GM19468 (cell line): ENCODE results near the gene RNF145.
"Not testable (repeated sequence)": the region's sequence is repeated elsewhere in the genome, so short reads cannot be mapped to it uniquely, and the experiment has no call there.

Experiments
- ATAC-seq: cut with Tn5 transposase; IDR thresholded peaks from one replicate; pipeline ENCODE4 v1.9.1; 2021; ENCODE audit warnings: mild to moderate bottlenecking, moderate library complexity, moderate number of reproducible peaks; ENCODE audit not compliant: unreplicated experiment; ENCODE audit errors: extremely low read depth

RNF145 gene

GRCh38 chr5:159163027-159163700, 46.2 kb downstream of the RNF145 start:
- no peak for ATAC-seq

GRCh38 chr5:159161361-159162214, 47.8 kb downstream of the RNF145 start:
- ATAC-seq, result no peak

GRCh38 chr5:159158553-159159091, 50.7 kb downstream of the RNF145 start:
- ATAC-seq, result not testable (repeated sequence)

GRCh38 chr5:159157552-159157951, 51.8 kb downstream of the RNF145 start:
- no peak for ATAC-seq

GRCh38 chr5:159156426-159157238, 52.7 kb downstream of the RNF145 start:
- ATAC-seq, result no peak

- no peak for ATAC-seq
Observed at GRCh38 chr5:159155960-159156359, 53.4 kb downstream of the RNF145 start.

GRCh38 chr5:159152876-159153275, 56.5 kb downstream of the RNF145 start:
- ATAC-seq, result no peak

- ATAC-seq, result no peak
Observed at GRCh38 chr5:159149085-159149484, 60.3 kb downstream of the RNF145 start.

GRCh38 chr5:159147976-159148375, 61.4 kb downstream of the RNF145 start:
- no peak for ATAC-seq

GRCh38 chr5:159146839-159147238, 62.5 kb downstream of the RNF145 start:
- ATAC-seq, result no peak

- not testable (repeated sequence) for ATAC-seq
Observed at GRCh38 chr5:159145160-159145559, 64.2 kb downstream of the RNF145 start.

GRCh38 chr5:159139802-159140201, 69.6 kb downstream of the RNF145 start:
- no peak for ATAC-seq

- ATAC-seq, result no peak
Observed at GRCh38 chr5:159135896-159136531, 73.3 kb downstream of the RNF145 start.

GRCh38 chr5:159133041-159133741, 76.2 kb downstream of the RNF145 start:
- ATAC-seq, result no peak

- no peak for ATAC-seq
Observed at GRCh38 chr5:159132429-159133040, 76.8 kb downstream of the RNF145 start.

GRCh38 chr5:159131951-159132350, 77.4 kb downstream of the RNF145 start:
- ATAC-seq, result no peak

- no peak for ATAC-seq
Observed at GRCh38 chr5:159130871-159131270, 78.5 kb downstream of the RNF145 start.

- no peak for ATAC-seq
Observed at GRCh38 chr5:159128070-159128541, 81.2 kb downstream of the RNF145 start.

- no peak for ATAC-seq
Observed at GRCh38 chr5:159123700-159124099, 85.7 kb downstream of the RNF145 start.
